ENCODE measurements around the gene RND2.
"Not testable (repeated sequence)": the region's sequence is repeated elsewhere in the genome, so short reads cannot be mapped to it uniquely, and the experiment has no call there.

The RND2 gene

GRCh38 chr17:43025766-43026537, 921 bp downstream of the RND2 start:
- no peak for DNase-seq (ENCODE audit: low read depth in 2 of 3, low spot score in 1 of 3)

GRCh38 chr17:43026595-43026994, 1.6 kb downstream of the RND2 start:
- DNase-seq (ENCODE audit: low read depth in 2 of 3, low spot score in 1 of 3) = no peak

GRCh38 chr17:43027091-43028032, 2.3 kb downstream of the RND2 start:
- no peak for DNase-seq (ENCODE audit: low read depth in 2 of 3, low spot score in 1 of 3)

DNA sequence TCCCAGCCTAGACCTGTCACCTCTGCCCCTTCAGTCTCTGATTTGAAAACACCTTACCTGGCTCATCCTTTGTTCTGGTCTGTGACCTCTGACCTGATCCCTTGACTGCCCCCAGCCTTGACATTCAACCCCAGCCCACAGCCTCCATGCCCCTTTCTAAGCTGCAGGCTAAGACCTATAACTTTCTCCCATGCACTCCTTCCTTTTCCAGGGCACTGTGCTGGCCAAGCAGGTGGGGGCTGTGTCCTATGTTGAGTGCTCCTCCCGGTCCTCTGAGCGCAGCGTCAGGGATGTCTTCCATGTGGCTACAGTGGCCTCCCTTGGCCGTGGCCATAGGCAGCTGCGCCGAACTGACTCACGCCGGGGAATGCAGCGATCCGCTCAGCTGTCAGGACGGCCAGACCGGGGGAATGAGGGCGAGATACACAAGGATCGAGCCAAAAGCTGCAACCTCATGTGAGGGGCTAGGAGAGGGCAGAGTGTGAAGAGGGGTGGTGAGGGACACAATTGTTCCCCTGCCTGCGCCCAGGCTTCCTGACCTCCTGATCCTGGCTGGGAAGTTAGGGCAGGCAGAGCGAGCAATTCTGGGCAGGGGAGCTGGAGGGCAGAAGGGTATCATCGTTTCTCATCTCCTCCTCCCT, 3.3 kb downstream of the RND2 start:
- DNase-seq (ENCODE audit: low read depth in 2 of 3, low spot score in 1 of 3) = no peak

DNA sequence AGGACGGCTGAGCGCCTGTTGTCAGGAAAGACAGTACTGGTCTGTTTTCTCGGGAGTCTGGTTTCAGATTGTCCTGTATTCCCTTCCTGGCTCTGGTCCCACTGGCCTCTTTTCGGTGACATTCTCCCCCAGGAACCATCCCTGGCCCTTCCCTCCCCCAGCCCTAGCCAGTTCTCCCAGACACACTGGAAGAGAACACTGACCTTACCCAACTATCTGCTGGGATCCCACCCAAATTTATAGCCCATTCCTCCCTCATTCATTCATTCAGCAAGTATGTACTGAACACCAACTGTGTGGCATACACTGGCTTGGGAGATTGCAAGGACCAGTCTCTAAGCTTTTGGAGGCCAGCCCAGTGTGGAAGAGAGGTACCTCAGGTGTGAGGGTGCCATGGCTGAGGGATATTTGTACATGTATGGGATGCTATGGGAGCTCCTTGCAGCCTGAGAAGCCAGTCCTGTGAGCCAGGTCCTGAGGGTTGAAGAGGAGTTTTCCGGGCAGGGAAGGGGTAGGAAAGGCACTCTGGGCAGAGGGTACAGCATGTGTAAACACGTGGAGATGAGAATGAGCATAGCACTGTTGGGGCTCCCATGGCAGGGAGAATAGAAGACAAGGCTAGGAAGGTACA, 5.2 kb downstream of the RND2 start:
- DNase-seq (ENCODE audit: low read depth in 2 of 3, low spot score in 1 of 3) = no peak

DNA sequence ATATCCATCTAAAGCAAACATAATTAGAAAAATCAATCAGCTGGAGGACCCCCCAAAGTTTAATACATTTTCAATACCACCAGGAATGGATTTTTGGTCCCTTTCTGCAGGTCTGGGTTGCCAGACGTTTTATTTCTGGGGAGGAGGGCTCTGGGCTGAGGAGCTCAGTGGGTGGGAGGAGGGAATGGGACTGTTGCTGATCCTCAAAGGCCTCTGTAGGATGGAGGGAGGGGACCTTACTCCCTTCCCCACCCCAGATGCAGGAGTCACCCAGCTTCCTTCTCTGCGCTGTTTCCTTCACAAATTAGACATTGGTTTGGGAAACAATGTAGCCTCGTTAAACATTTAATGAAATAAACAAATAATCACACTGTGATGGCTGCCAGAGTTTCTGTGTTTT, 6.6 kb downstream of the RND2 start:
- no peak for DNase-seq (ENCODE audit: low read depth in 2 of 3, low spot score in 1 of 3)

- no peak for DNase-seq (ENCODE audit: low read depth in 2 of 3, low spot score in 1 of 3)
Measured at GRCh38 chr17:43033948-43034881, 9.2 kb downstream of the RND2 start.

GRCh38 chr17:43034894-43035293, 9.9 kb downstream of the RND2 start:
- DNase-seq (ENCODE audit: low read depth in 2 of 3, low spot score in 1 of 3) = no peak

DNA sequence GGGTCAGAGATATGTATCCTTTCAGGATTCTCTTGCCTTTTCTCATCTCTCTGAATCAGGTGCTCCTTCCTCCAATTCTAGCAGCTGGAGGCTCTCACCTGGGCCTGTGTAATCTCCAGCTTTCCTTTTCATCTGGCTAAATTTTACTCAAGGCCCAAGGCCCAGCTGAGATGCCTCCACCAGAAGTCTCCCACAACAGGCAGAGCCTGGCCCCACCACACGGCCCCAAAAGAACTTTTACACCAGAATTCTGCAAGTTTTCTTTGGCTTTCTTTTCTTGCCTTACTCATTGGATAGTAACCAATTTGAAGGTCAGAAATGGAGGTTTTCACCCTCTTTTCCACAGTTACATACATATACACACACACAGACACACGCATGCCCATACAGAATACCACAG, 14.6 kb downstream of the RND2 start:
- DNase-seq (ENCODE audit: low read depth in 2 of 3, low spot score in 1 of 3) = no peak

GRCh38 chr17:43040655-43041054, 15.6 kb downstream of the RND2 start:
- no peak for DNase-seq (ENCODE audit: low read depth in 2 of 3, low spot score in 1 of 3)

DNA sequence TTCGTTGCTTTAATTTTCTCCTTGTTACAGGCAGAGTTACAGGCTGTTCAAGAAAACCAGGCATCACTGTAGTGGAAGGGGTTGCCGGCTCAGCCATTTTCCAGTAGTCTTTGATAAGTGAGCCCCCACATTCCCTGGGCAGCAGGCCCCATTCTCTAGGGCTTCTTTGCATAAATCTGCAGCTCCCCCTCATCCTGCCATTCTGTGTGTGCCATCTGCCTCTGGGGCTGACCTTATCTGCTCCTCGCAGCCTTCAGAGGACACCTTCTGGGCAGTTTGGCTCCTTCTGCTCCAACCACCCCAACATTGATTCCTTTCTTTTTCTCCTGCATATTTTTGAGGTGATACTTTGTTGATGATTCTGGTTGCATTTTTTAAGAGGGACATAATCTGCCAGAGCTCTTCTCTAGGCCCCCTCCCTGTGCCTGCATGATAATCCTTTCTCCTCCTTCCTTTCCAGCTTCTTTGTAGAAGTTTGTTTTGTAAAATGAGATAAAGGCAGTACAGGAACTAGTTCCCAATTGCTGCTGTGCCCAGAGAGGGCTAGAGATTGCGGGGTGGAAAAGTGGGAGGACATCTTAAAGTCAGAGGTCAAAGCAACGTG, 17.1 kb downstream of the RND2 start:
- DNase-seq (ENCODE audit: low read depth in 2 of 3, low spot score in 1 of 3) = no peak

GRCh38 chr17:43043307-43043706, 18.3 kb downstream of the RND2 start:
- DNase-seq (ENCODE audit: low read depth in 2 of 3, low spot score in 1 of 3) = no peak

- DNase-seq (ENCODE audit: low read depth in 2 of 3, low spot score in 1 of 3) = no peak
Measured at GRCh38 chr17:43044024-43044423, 19.0 kb downstream of the RND2 start.

- DNase-seq (ENCODE audit: low read depth in 2 of 3, low spot score in 1 of 3) = no peak
Measured at GRCh38 chr17:43051969-43052368, 26.9 kb downstream of the RND2 start.

- not testable (repeated sequence) for DNase-seq (ENCODE audit: low read depth in 2 of 3, low spot score in 1 of 3)
Measured at GRCh38 chr17:43053008-43053407, 28.0 kb downstream of the RND2 start.

DNA sequence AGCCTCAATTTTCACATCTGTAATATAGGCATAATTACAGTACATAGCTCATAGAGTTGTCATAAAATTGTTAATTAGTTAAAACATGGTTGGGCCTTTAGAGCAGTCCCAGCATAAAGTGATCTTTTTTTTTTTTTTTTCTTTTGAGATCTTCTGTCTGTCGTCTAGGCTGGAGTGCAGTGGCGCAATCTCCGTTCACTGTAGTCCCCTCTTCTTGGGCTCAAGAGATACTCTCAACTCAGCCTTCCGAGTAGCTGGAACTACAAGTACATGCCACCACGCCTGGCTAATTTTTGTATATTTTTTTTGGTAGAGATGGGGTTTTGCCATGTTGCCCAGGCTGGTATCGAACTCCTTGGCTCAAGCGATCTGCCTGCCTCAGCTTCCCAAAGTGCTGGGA, 31.0 kb downstream of the RND2 start:
- no peak for DNase-seq (ENCODE audit: low read depth in 2 of 3, low spot score in 1 of 3)

- no peak for DNase-seq (ENCODE audit: low read depth in 2 of 3, low spot score in 1 of 3)
Measured at GRCh38 chr17:43062984-43063638, 38.1 kb downstream of the RND2 start.

GRCh38 chr17:43068570-43069367, 43.7 kb downstream of the RND2 start:
- no peak for DNase-seq (ENCODE audit: low read depth in 2 of 3, low spot score in 1 of 3)
